ENCODE measurements around the gene GYG2. TPM values are rescaled to one million over a fixed set of nuclear protein-coding genes. Genes with fewer than 3 reads are reported as not detected.
A peak's percentile ranks its signal among the peaks of the same experiment; 100 is the strongest.
"Not testable (repeated sequence)": the region's sequence is repeated elsewhere in the genome, so short reads cannot be mapped to it uniquely, and the experiment has no call there.

Gene GYG2
- 60.8 to 68.1 TPM (median 62.8 TPM) in 3 replicates for total RNA-seq

- Mint-ChIP-seq H3K4me1 (peaks cover 20% of the 10 kb centered on the region), H3K36me3 (peaks cover 12% of the 10 kb centered on the region), H3K4me3 (peak within 1 kb of the TSS; percentile 68), H3K9me3 (no peaks in the 10 kb centered on the region), H3K27me3 (ENCODE audit: low read depth) (no peaks in the 10 kb centered on the region), H3K27ac (no peak within 1 kb of the TSS)
- peak; percentile 44 to 62 for DNase-seq (ENCODE audit: low spot score in 2 of 2, unreplicated experiment in 2 of 2)
- TF ChIP-seq, protein P1, sequence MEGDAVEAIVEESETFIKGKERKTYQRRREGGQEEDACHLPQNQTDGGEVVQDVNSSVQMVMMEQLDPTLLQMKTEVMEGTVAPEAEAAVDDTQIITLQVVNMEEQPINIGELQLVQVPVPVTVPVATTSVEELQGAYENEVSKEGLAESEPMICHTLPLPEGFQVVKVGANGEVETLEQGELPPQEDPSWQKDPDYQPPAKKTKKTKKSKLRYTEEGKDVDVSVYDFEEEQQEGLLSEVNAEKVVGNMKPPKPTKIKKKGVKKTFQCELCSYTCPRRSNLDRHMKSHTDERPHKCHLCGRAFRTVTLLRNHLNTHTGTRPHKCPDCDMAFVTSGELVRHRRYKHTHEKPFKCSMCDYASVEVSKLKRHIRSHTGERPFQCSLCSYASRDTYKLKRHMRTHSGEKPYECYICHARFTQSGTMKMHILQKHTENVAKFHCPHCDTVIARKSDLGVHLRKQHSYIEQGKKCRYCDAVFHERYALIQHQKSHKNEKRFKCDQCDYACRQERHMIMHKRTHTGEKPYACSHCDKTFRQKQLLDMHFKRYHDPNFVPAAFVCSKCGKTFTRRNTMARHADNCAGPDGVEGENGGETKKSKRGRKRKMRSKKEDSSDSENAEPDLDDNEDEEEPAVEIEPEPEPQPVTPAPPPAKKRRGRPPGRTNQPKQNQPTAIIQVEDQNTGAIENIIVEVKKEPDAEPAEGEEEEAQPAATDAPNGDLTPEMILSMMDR (IDR thresholded peaks at IDR 0.05; ENCODE audit: unreplicated experiment), result no peak
Measured at GRCh38 chrX:2828344-2828958, at the start of gene GYG2. GYG2 (plus strand) TSS chrX:2828930; CDS start chrX:2830189, 1,259 bp downstream.

- not testable (repeated sequence) for H3K36me3 Mint-ChIP-seq; H3K27me3 Mint-ChIP-seq (ENCODE audit: low read depth); H3K4me3 Mint-ChIP-seq; DNase-seq (ENCODE audit: low spot score in 2 of 2, unreplicated experiment in 2 of 2); H3K9me3 Mint-ChIP-seq
- Mint-ChIP-seq H3K4me1 (peaks cover 33% of the 10 kb centered on the region), H3K27ac (peak overlapping the region; percentile 20)
Measured at GRCh38 chrX:2780472-2781225, 48.1 kb upstream of the GYG2 start.

DNA sequence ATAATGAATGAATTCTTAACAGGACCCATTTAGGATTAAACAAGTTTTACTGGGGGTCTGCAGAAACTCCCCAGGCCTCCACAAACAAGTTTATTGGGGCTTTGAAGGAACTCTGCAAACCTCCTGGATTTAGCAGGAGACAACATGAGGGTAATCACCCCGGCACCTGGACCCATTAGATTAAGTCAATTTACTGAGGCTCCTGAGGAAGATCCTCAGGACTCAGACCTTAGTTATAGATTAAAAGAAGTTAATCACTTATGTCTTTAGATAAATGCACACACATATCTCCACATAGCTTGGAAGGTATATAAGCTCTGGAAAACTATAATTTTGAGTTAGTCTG, 47.5 kb upstream of the GYG2 start:
- H3K4me1 Mint-ChIP-seq, result peaks cover 33% of the 10 kb centered on the region
- H3K27ac Mint-ChIP-seq, result peak overlapping the region; percentile 69
- TF ChIP-seq, protein P1 (IDR thresholded peaks at IDR 0.05; ENCODE audit: unreplicated experiment), result no peak
- no peak for DNase-seq (ENCODE audit: low spot score in 2 of 2, unreplicated experiment in 2 of 2)
- no peak overlapping the region for H3K4me3 Mint-ChIP-seq
- no peaks in the 10 kb centered on the region for H3K27me3 Mint-ChIP-seq (ENCODE audit: low read depth)
- H3K9me3 Mint-ChIP-seq, result no peaks in the 10 kb centered on the region
- H3K36me3 Mint-ChIP-seq, result no peaks in the 10 kb centered on the region

- TF ChIP-seq, protein P1 (IDR thresholded peaks at IDR 0.05; ENCODE audit: unreplicated experiment), result no peak
- peaks cover 33% of the 10 kb centered on the region for H3K4me1 Mint-ChIP-seq
- no peak overlapping the region for H3K4me3 Mint-ChIP-seq
- peak overlapping the region; percentile 69 for H3K27ac Mint-ChIP-seq
- no peaks in the 10 kb centered on the region for H3K27me3 Mint-ChIP-seq (ENCODE audit: low read depth)
- DNase-seq (ENCODE audit: low spot score in 2 of 2, unreplicated experiment in 2 of 2), result no peak
- H3K9me3 Mint-ChIP-seq, result no peaks in the 10 kb centered on the region
- H3K36me3 Mint-ChIP-seq, result no peaks in the 10 kb centered on the region
Measured at GRCh38 chrX:2781698-2782097, 47.0 kb upstream of the GYG2 start.

GRCh38 chrX:2782171-2782570, 46.6 kb upstream of the GYG2 start:
- H3K4me3 Mint-ChIP-seq, result no peak overlapping the region
- H3K4me1 Mint-ChIP-seq, result peaks cover 33% of the 10 kb centered on the region
- H3K27ac Mint-ChIP-seq, result peak overlapping the region; percentile 69
- no peaks in the 10 kb centered on the region for H3K9me3 Mint-ChIP-seq
- no peaks in the 10 kb centered on the region for H3K27me3 Mint-ChIP-seq (ENCODE audit: low read depth)
- TF ChIP-seq, protein P1 (IDR thresholded peaks at IDR 0.05; ENCODE audit: unreplicated experiment), result no peak
- DNase-seq (ENCODE audit: low spot score in 2 of 2, unreplicated experiment in 2 of 2), result no peak
- H3K36me3 Mint-ChIP-seq, result no peaks in the 10 kb centered on the region

DNA sequence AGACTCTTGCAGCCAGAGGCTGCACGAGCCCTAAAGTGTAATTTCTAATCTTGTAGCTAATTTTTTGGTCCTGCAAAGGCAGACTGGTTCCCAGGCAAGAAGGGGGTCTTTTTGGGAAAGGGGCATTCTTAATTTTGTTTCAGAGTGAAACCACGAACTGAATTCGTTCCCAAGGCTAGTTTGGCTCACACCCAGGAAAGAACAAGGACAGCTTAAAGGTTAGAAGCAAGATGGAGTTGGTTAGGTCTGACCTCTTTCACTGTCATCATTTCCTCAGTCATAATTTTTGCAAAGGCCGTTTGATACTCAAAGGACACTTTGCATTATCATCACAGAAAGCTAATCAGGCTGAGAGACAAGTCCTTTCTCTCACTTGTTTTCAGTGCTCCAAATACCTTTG, 46.0 kb upstream of the GYG2 start:
- DNase-seq (ENCODE audit: low spot score in 2 of 2, unreplicated experiment in 2 of 2), result no peak
- Mint-ChIP-seq H3K9me3 (no peaks in the 10 kb centered on the region), H3K27me3 (ENCODE audit: low read depth) (no peaks in the 10 kb centered on the region), H3K4me1 (peaks cover 33% of the 10 kb centered on the region), H3K4me3 (no peak overlapping the region), H3K36me3 (no peaks in the 10 kb centered on the region), H3K27ac (no peak overlapping the region)
- TF ChIP-seq, protein P1 (IDR thresholded peaks at IDR 0.05; ENCODE audit: unreplicated experiment), result no peak
